22Rv1 (cell line): Measurements from ENCODE around the gene IGSF3.
"Not testable (repeated sequence)": the region's sequence is repeated elsewhere in the genome, so short reads cannot be mapped to it uniquely, and the experiment has no call there.

Experiments
- ZFX ChIP-seq: fragments of 450-650 bp; IDR thresholded peaks from 2 replicates; pipeline ENCODE4 v1.6.1; 2017; ENCODE audit warnings: antibody characterized with exemption, borderline replicate concordance
- TF ChIP-seq, protein P1 (sequence below): fragments of 450-650 bp; IDR thresholded peaks from 2 replicates; pipeline ENCODE4 v1.5.1; 2017; ENCODE audit warnings: mild to moderate bottlenecking

- TF ChIP-seq, protein P1, sequence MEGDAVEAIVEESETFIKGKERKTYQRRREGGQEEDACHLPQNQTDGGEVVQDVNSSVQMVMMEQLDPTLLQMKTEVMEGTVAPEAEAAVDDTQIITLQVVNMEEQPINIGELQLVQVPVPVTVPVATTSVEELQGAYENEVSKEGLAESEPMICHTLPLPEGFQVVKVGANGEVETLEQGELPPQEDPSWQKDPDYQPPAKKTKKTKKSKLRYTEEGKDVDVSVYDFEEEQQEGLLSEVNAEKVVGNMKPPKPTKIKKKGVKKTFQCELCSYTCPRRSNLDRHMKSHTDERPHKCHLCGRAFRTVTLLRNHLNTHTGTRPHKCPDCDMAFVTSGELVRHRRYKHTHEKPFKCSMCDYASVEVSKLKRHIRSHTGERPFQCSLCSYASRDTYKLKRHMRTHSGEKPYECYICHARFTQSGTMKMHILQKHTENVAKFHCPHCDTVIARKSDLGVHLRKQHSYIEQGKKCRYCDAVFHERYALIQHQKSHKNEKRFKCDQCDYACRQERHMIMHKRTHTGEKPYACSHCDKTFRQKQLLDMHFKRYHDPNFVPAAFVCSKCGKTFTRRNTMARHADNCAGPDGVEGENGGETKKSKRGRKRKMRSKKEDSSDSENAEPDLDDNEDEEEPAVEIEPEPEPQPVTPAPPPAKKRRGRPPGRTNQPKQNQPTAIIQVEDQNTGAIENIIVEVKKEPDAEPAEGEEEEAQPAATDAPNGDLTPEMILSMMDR, result not testable (repeated sequence)
- not testable (repeated sequence) for TF ChIP-seq ZFX
These were observed 76.3 kb downstream of the IGSF3 start for GRCh38 chr1:116591006-116591950.
